ENCODE measurements around the gene LYST.

DNA sequence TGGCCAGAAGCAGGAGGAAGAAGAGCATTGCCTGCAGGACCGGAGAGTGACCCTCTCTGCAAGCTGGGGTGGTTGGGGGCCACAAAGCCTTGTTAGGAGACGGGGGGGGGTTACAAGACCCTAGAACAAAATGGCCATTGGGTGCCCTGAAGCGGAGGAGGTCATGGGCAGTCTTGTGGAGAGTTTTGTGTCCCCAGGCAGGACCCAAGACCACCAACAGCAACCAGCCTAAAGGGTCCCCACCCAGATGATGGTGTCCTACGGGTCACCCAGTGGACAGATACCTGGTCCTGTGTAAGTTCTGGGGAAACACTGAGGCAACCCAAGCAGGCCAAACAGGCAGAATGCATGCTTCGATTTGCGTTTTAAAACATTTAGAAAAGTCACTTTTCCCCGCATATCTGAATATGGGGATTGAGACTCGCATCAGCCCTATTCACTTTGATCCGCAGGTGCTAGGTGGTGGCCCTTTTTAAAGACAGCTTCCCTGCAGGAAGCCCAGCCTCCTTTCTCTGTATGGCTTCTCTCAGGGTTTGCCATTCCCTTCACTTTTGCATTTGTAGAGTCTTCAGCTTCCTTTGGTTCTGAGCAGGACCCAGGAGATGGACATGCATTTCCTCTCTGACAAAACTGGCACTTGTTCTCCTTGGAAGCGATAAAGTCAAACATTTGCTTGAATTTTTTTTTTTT lies 238.2 kb downstream of the LYST start:
- TF ChIP-seq POLR2A (IDR thresholded peaks at IDR 0.05) (no peak), POLR2AphosphoS5 (IDR thresholded peaks at IDR 0.05) (no peak), CTCF (IDR thresholded peaks at IDR 0.05 in 8 of 11, conservative IDR thresholded peaks at IDR 0.05 in 3 of 11) (no peak)

Data from spleen (tissue), 7 donors.